ENCODE results near the gene SUSD3. TPM values are rescaled to one million over a fixed set of nuclear protein-coding genes. Genes with fewer than 3 reads are reported as not detected.

Gene SUSD3
- total and polyA plus RNA-seq, 2 of the 8 experiments (the other 6 are each of a cell fraction or from before 2014, with no cell fraction given) = 5.5 to 35.4 TPM

DNA sequence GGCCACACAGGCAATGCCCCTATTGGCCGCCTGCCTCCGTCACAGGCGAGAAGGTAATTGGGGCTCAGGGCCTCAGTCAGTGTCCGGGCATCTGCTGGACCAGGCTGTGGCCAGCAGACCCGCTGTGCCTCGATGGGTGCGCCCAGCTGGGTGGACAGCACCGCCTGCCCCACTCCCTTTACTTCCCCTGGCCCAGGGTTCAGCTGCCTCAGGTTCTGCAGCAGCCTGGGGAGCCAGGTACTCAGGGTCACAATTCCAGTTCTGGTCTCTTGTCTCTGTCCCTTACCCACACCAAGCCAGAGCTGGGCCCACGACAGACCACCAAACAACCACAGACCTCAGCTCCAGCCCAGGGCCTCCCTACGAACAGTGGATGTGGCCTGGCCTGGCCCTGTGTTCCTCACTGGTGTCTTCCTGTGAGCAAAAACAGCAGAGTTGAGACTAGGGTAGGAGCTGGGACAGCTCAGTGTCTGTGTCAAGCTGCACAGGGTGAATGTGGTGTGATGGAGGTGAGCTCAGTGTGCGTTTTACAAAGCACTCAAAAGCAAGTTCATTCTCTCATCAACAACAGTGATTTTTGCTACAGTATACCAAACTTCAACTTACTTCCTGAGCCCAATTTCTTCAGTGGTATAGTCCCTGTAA lies 33.4 kb upstream of the SUSD3 start:
- Histone ChIP-seq H3K4me1 (replicated peaks in 1 of 4; ENCODE audit: control insufficient read depth in 3 of 4, insufficient read depth in 4 of 4, low read length in 3 of 4) (no peaks in the 10 kb centered on the region; a peak in 1 of 7 replicates), H2BK15ac (ENCODE audit: low read length) (no peak overlapping the region), H3K23ac (ENCODE audit: insufficient read length) (no peak overlapping the region), H3K56ac (replicated peaks; ENCODE audit: insufficient read length, low read depth, low read length) (no peak overlapping the region), H2BK5ac (ENCODE audit: low read depth, low read length) (no peak overlapping the region), H4K20me1 (replicated peaks in 1 of 2; ENCODE audit: control insufficient read depth in 1 of 2, insufficient read depth in 2 of 2, low read length in 2 of 2) (no peaks in the 10 kb centered on the region), H2AFZ (ENCODE audit: low read length) (no peak overlapping the region), H2AK5ac (ENCODE audit: low read depth, low read length) (no peak overlapping the region), H2BK20ac (ENCODE audit: low read length) (no peak overlapping the region), H3K79me2 (ENCODE audit: control insufficient read depth in 1 of 2, insufficient read depth in 2 of 2, low read length in 2 of 2) (no peaks in the 10 kb centered on the region), H3K4ac (replicated peaks; ENCODE audit: insufficient read length, low read depth, low read length) (no peak overlapping the region), H4K5ac (ENCODE audit: insufficient read length, low read depth, low read length) (no peak overlapping the region), H3K27ac (ENCODE audit: low read depth, low read length) (no peak overlapping the region), H3K79me1 (ENCODE audit: low read depth, low read length) (no peaks in the 10 kb centered on the region), H3K9ac (replicated peaks in 1 of 4; ENCODE audit: extremely low read depth in 1 of 4, low read depth in 3 of 4, low read length in 3 of 4) (no peak overlapping the region), H3K4me3 (ENCODE audit: extremely low read depth in 1 of 4, insufficient read depth in 2 of 4, low read depth in 3 of 4, low read length in 4 of 4) (no peak overlapping the region), H3K14ac (ENCODE audit: insufficient read length) (no peak overlapping the region), H4K8ac (ENCODE audit: extremely low read depth, insufficient read depth, low read length) (peak overlapping the region; percentile 68; the same call in 1 of the 2 replicates), H2BK12ac (ENCODE audit: low read depth, low read length) (no peak overlapping the region), H3K27me3 (replicated peaks in 1 of 4; ENCODE audit: control insufficient read depth in 3 of 4, extremely low read depth in 1 of 4, insufficient read depth in 3 of 4, low read length in 3 of 4) (no peaks in the 10 kb centered on the region; a peak in 1 of 7 replicates), H2BK120ac (replicated peaks; ENCODE audit: low read depth, low read length) (no peak overlapping the region), H3K23me2 (ENCODE audit: low read depth, low read length) (peaks cover 1% of the 10 kb centered on the region; the same call in 1 of the 2 replicates), H3K36me3 (ENCODE audit: control insufficient read depth in 2 of 4, insufficient read depth in 4 of 4, low read length in 3 of 4) (no peaks in the 10 kb centered on the region), H4K91ac (replicated peaks; ENCODE audit: insufficient read length, low read length) (peak overlapping the region; percentile 73), H3K18ac (ENCODE audit: extremely low read depth, low read length) (no peak overlapping the region; the same call in 1 of the 2 replicates), H3K9me3 (ENCODE audit: insufficient read depth in 2 of 2, low read depth in 1 of 2, low read length in 1 of 2) (no peaks in the 10 kb centered on the region), H3K4me2 (ENCODE audit: insufficient read depth in 1 of 2, low read depth in 2 of 2, low read length in 2 of 2) (no peak overlapping the region)
- ChIA-PET POLR2A (ENCODE audit: partially characterized antibody) (interaction anchor here (0.8 to 1.1 kb wide), 2 partner anchors 33 to 36 kb away, joined by 3 read pairs; no protein-coding TSS in a partner anchor), CTCF (ENCODE audit: partially characterized antibody) (interaction anchor here (0.6 to 3.9 kb wide), 8 partner anchors 11 to 1108 kb away, joined by 3 to 28 read pairs (median 5); no protein-coding TSS in a partner anchor)
- no peak for FAIRE-seq
- WGBS, 2 experiments (ENCODE audit: extremely low coverage in 1 of 2, insufficient coverage in 1 of 2, insufficient read length in 1 of 2, insufficient replicate concordance in 2 of 2, low coverage in 1 of 2, low lambda C conversion rate in 2 of 2, missing lambda C conversion rate in 1 of 2) = 92% methylated on average over 11 of the region's 11 CpGs; no CpG with 5 or more reads in 1 of the 2 experiments
- no peak for DNase-seq (ENCODE audit: low read depth in 1 of 2, low spot score in 2 of 2)
- TF ChIP-seq, protein P1, sequence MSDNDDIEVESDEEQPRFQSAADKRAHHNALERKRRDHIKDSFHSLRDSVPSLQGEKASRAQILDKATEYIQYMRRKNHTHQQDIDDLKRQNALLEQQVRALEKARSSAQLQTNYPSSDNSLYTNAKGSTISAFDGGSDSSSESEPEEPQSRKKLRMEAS (IDR thresholded peaks at IDR 0.05) = no peak
- TF ChIP-seq, protein P2, sequence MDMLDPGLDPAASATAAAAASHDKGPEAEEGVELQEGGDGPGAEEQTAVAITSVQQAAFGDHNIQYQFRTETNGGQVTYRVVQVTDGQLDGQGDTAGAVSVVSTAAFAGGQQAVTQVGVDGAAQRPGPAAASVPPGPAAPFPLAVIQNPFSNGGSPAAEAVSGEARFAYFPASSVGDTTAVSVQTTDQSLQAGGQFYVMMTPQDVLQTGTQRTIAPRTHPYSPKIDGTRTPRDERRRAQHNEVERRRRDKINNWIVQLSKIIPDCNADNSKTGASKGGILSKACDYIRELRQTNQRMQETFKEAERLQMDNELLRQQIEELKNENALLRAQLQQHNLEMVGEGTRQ (IDR thresholded peaks at IDR 0.05; ENCODE audit: low read length) = no peak
- TF ChIP-seq CTBP2 (IDR thresholded peaks at IDR 0.05; ENCODE audit: borderline replicate concordance, insufficient read depth, insufficient read length, low read length) (no peak), CREB1 (IDR thresholded peaks at IDR 0.05) (no peak), EP300 (IDR thresholded peaks at IDR 0.05; ENCODE audit: borderline replicate concordance in 1 of 2, low read depth in 2 of 2, low read length in 2 of 2) (no peak), HDAC2 (IDR thresholded peaks at IDR 0.05; ENCODE audit: borderline replicate concordance in 1 of 2, low read depth in 2 of 2, low read length in 2 of 2) (no peak), NANOG (IDR thresholded peaks at IDR 0.05; ENCODE audit: insufficient read depth, low read depth, low read length, poor library complexity, severe bottlenecking) (no peak), TCF12 (IDR thresholded peaks at IDR 0.05; ENCODE audit: low read depth, low read length) (no peak)
- TF ChIP-seq, protein P3, sequence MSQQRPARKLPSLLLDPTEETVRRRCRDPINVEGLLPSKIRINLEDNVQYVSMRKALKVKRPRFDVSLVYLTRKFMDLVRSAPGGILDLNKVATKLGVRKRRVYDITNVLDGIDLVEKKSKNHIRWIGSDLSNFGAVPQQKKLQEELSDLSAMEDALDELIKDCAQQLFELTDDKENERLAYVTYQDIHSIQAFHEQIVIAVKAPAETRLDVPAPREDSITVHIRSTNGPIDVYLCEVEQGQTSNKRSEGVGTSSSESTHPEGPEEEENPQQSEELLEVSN (IDR thresholded peaks at IDR 0.05) = no peak

All from H1 (cell line).